ENCODE data around the gene HOXA7. TPM values are rescaled to one million over a fixed set of nuclear protein-coding genes. Genes with fewer than 3 reads are reported as not detected.

Gene HOXA7
- total and polyA plus RNA-seq, 10 of the 15 experiments (the other 5 are each of a cell fraction or from before 2014, with no cell fraction given): not detected

DNA sequence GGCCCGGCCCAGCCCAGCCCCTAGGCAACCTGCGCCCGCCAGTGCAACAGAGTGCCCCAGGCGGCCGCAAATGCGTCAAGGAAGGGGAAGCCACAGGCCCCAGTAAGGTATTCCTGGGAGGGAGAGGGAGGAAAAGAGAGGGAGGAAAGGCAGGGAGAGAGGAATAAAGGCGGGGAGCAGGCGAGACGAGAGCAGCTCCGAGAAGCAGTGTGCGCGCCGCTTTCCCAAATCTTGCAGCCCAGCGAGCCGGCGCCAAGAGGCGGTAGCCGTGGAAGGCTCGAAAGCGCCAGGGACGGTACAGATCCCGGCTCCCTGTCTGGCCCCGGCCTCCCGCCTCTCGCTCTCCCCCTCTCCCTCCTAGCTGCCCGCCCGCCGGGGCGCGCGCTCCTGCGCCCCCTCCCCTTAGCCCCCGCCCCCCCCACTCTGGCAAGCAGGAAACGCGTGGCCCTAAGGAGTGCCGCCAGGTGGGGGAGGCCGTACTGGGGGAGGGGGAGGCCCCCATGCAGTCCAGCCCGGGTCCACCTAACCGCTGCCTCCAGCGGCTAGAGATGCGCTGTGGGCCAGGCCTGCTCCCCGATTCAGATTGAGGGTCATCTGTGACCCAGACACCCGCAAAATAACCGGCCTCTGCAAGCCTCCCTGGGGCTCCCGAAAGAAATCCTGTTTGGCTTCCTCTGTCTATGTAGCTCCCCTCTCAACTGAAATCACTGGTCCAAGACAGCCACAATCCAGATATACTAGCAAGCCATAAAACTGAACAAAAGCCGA lies 13.4 kb upstream of the HOXA7 start:
- H3K4me3 ChIP-seq: no peak overlapping the region
- TF ChIP-seq SUZ12 (IDR thresholded peaks at IDR 0.05; ENCODE audit: unreplicated experiment) (peak; percentile 83), CREM (IDR thresholded peaks at IDR 0.05; ENCODE audit: low read depth) (no peak), MTA2 (IDR thresholded peaks at IDR 0.05; ENCODE audit: low read depth) (no peak), CREB1 (IDR thresholded peaks at IDR 0.05; ENCODE audit: low read depth) (no peak), CHD1 (IDR thresholded peaks at IDR 0.05; ENCODE audit: low read depth, low read length) (no peak)
- ChIA-PET POLR2A (no interaction called here), CTCF (interaction anchor here (0.7 to 1.6 kb wide), 2 partner anchors 9 to 800 kb away, joined by 3 to 4 read pairs; no protein-coding TSS in a partner anchor), RAD21 (ENCODE audit: unreplicated experiment) (no interaction called here), SMC1A (ENCODE audit: uncharacterized antibody, unreplicated experiment) (no interaction called here)
- H3K79me2 ChIP-seq (ENCODE audit: control insufficient read depth, insufficient read depth, low read length): no peaks in the 10 kb centered on the region
- in situ Hi-C loops (cut with MboI): loop anchor here (25.0 kb wide), 1 partner anchor 1083 kb away; no protein-coding TSS in a partner anchor
- peaks cover 2% of the 10 kb centered on the region; the same call in 1 of the 3 replicates for H3K9me3 ChIP-seq (replicated peaks; ENCODE audit: control insufficient read depth, insufficient read depth, low read length)
- FAIRE-seq (no peak), ATAC-seq (no peak), DNase-seq (ENCODE audit: low read depth, low spot score) (no peak)
- no peaks in the 10 kb centered on the region; a peak in 1 of 4 replicates for H3K36me3 ChIP-seq (ENCODE audit: control insufficient read depth in 2 of 2, insufficient read depth in 2 of 2, low read length in 1 of 2)
- no peak overlapping the region for H3K9ac ChIP-seq (ENCODE audit: control insufficient read depth, insufficient read depth, low read length)
- no peak overlapping the region for H2AFZ ChIP-seq (ENCODE audit: control insufficient read depth, low read depth, low read length)
- H3K4me1 ChIP-seq (ENCODE audit: control insufficient read depth, insufficient read depth, low read length): no peaks in the 10 kb centered on the region
- H4K20me1 ChIP-seq (ENCODE audit: control insufficient read depth, insufficient read depth): no peaks in the 10 kb centered on the region
- WGBS (ENCODE audit: insufficient coverage, insufficient replicate concordance, low lambda C conversion rate, missing lambda C conversion rate): 28% methylated on average over 32 of the region's 46 CpGs
- no peak overlapping the region for H3K4me2 ChIP-seq (ENCODE audit: control insufficient read depth, insufficient read depth)
- intact Hi-C loops (cut with micrococcal nuclease; ENCODE audit: unreplicated experiment): no loop called here
- H3K27me3 ChIP-seq (replicated peaks in 1 of 2; ENCODE audit: control insufficient read depth in 2 of 2, insufficient read depth in 2 of 2, low read length in 1 of 2): peaks cover 28 to 47% of the 10 kb centered on the region in 2 experiments
- H3K27ac ChIP-seq (ENCODE audit: control insufficient read depth, insufficient read depth): no peak overlapping the region
- no TSS peak for BruUV-seq (replicated peaks)

DNA sequence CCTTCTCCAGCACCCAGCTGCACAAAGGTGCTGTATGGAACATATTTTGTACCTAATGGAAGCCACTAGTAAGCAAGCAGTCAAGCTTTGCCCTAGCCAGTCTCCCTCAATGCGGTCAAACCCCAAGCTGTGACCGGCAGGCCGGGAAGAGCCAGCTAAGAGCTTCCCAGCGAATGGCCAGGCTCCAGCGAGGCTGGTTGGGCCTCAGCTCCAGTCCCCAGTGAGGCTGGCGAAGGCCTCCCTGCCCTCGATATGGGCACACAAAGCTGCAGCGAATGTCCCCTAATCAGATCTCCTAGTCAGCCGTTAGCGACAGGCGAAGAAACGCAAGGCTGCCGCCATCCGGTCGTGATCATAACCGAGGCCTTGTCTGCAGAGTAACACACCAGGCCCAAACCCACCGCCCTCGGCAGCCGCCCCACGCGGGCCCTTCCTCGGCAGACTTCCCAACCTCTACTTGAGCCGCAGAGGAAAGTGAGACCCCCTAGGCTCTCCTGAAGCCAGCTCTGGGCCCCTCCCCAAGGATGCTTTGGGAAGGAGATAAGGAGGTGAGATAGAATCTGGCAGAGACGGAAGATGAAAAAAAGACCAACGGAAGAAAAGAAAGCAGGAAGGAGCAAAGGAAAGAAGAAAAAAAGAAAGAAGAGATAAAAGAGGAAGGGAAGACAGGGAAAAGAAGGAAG lies 11.9 kb upstream of the HOXA7 start:
- H2AFZ ChIP-seq (ENCODE audit: control insufficient read depth, low read depth, low read length): no peak overlapping the region
- H3K27me3 ChIP-seq (replicated peaks in 1 of 2; ENCODE audit: control insufficient read depth in 2 of 2, insufficient read depth in 2 of 2, low read length in 1 of 2): peaks cover 31 to 49% of the 10 kb centered on the region in 2 experiments
- no peak for DNase-seq (ENCODE audit: low read depth, low spot score)
- H3K27ac ChIP-seq (ENCODE audit: control insufficient read depth, insufficient read depth): no peak overlapping the region
- ChIA-PET RAD21 (ENCODE audit: unreplicated experiment) (no interaction called here), POLR2A (interaction anchor here (0.6 kb wide), 1 partner anchor 275 kb away, joined by 3 read pairs; no protein-coding TSS in a partner anchor), SMC1A (ENCODE audit: uncharacterized antibody, unreplicated experiment) (no interaction called here), CTCF (no interaction called here)
- H3K4me1 ChIP-seq (ENCODE audit: control insufficient read depth, insufficient read depth, low read length): no peaks in the 10 kb centered on the region
- no TSS peak for BruUV-seq (replicated peaks)
- H3K36me3 ChIP-seq (ENCODE audit: control insufficient read depth in 2 of 2, insufficient read depth in 2 of 2, low read length in 1 of 2): no peaks in the 10 kb centered on the region; a peak in 1 of 4 replicates
- no peak overlapping the region for H3K4me2 ChIP-seq (ENCODE audit: control insufficient read depth, insufficient read depth)
- intact Hi-C loops (cut with micrococcal nuclease; ENCODE audit: unreplicated experiment): no loop called here
- FAIRE-seq: no peak
- no peak overlapping the region for H3K9ac ChIP-seq (ENCODE audit: control insufficient read depth, insufficient read depth, low read length)
- 31% methylated on average over 25 of the region's 25 CpGs for WGBS (ENCODE audit: insufficient coverage, insufficient replicate concordance, low lambda C conversion rate, missing lambda C conversion rate)
- peaks cover 2% of the 10 kb centered on the region; the same call in 1 of the 3 replicates for H3K9me3 ChIP-seq (replicated peaks; ENCODE audit: control insufficient read depth, insufficient read depth, low read length)
- H3K79me2 ChIP-seq (ENCODE audit: control insufficient read depth, insufficient read depth, low read length): no peaks in the 10 kb centered on the region
- ATAC-seq: no peak
- no peaks in the 10 kb centered on the region for H4K20me1 ChIP-seq (ENCODE audit: control insufficient read depth, insufficient read depth)
- in situ Hi-C loops (cut with MboI): loop anchor here (25.0 kb wide), 1 partner anchor 1081 kb away; no protein-coding TSS in a partner anchor
- no peak overlapping the region for H3K4me3 ChIP-seq
- TF ChIP-seq NFYA (IDR thresholded peaks at IDR 0.05; ENCODE audit: borderline replicate concordance, low read depth, low read length) (no peak), RCOR1 (conservative IDR thresholded peaks at IDR 0.05; ENCODE audit: low read depth, low read length) (no peak), SIN3A (IDR thresholded peaks at IDR 0.05; ENCODE audit: low read depth, low read length) (no peak), RAD51 (IDR thresholded peaks at IDR 0.05) (no peak), STAT3 (IDR thresholded peaks at IDR 0.05; ENCODE audit: low read depth, low read length) (no peak), EP300 (IDR thresholded peaks at IDR 0.05; ENCODE audit: borderline replicate concordance in 1 of 2, control insufficient read depth in 1 of 2, low read depth in 2 of 2, low read length in 2 of 2) (no peak), GABPA (IDR thresholded peaks at IDR 0.05; ENCODE audit: low read depth) (no peak), EGR1 (IDR thresholded peaks at IDR 0.05; ENCODE audit: borderline replicate concordance in 1 of 2, low read depth in 2 of 2, low read length in 2 of 2) (no peak), LARP7 (IDR thresholded peaks at IDR 0.05) (no peak), HDGF (IDR thresholded peaks at IDR 0.05) (no peak), NFIC (IDR thresholded peaks at IDR 0.05; ENCODE audit: low read depth, low read length) (no peak)
